Measurements from ENCODE around the gene SRSF3.

DNA sequence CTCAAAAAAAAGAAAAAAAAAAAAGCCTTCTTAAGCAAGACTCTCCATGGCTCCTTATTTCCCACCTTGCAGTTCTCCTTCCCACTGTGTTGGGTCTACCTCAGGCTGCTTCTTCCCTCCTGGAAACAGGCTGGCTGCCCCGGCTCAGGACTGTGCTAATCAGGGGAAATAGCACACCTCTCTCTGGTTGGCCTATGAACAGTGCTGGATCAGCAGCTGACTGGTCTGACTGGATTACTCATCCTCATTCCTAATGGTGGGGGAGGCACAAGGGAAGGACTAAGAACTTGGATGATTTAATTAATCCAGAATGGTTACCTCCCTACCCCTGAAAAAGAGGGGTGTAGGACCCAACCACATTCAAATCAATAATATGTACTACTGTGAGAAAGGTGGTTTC, 3.9 kb upstream of the SRSF3 start:
- TF ChIP-seq, protein P1, sequence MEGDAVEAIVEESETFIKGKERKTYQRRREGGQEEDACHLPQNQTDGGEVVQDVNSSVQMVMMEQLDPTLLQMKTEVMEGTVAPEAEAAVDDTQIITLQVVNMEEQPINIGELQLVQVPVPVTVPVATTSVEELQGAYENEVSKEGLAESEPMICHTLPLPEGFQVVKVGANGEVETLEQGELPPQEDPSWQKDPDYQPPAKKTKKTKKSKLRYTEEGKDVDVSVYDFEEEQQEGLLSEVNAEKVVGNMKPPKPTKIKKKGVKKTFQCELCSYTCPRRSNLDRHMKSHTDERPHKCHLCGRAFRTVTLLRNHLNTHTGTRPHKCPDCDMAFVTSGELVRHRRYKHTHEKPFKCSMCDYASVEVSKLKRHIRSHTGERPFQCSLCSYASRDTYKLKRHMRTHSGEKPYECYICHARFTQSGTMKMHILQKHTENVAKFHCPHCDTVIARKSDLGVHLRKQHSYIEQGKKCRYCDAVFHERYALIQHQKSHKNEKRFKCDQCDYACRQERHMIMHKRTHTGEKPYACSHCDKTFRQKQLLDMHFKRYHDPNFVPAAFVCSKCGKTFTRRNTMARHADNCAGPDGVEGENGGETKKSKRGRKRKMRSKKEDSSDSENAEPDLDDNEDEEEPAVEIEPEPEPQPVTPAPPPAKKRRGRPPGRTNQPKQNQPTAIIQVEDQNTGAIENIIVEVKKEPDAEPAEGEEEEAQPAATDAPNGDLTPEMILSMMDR (IDR thresholded peaks at IDR 0.05), result no peak
- TF ChIP-seq POLR2A (IDR thresholded peaks at IDR 0.05), result no peak
